ENCODE measurements around the gene ABCC4. TPM values are rescaled to one million over a fixed set of nuclear protein-coding genes. Genes with fewer than 3 reads are reported as not detected.

Gene ABCC4
- total RNA-seq, 1 donor from 2014 or later: 13.3 TPM

DNA sequence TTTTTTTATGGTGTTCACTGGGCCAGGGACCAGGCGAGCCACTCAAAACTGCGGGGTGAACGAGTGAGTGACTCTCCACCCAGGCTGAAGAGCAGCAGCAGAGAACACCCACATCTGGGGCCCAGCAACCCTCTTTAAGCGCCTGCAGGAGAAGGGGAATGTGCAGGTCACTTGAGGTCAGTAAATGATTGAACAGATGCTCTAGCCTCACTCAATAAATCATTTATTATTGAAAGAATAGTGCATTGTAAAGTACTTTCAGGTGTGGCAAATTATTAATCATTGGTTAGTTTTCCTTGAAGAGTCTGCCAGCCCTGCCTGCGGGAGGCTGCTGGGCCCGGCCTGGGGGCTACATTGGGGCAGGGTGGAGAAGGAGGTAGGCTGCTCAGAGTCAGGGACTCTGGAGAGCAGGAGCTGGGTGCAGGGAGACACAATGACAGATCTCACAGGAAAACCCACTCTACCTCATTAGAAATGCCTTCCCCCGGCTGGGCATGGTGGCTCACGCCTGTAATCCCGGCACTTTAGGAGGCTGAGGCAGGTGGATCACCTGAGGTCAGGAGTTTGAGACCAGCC, 42.5 kb downstream of the ABCC4 start:
- TF ChIP-seq POLR2AphosphoS5 (IDR thresholded peaks at IDR 0.05; ENCODE audit: insufficient read depth in 1 of 2, low read depth in 1 of 2) (no peak), POLR2A (IDR thresholded peaks at IDR 0.05) (no peak)
- TF ChIP-seq, protein P1, sequence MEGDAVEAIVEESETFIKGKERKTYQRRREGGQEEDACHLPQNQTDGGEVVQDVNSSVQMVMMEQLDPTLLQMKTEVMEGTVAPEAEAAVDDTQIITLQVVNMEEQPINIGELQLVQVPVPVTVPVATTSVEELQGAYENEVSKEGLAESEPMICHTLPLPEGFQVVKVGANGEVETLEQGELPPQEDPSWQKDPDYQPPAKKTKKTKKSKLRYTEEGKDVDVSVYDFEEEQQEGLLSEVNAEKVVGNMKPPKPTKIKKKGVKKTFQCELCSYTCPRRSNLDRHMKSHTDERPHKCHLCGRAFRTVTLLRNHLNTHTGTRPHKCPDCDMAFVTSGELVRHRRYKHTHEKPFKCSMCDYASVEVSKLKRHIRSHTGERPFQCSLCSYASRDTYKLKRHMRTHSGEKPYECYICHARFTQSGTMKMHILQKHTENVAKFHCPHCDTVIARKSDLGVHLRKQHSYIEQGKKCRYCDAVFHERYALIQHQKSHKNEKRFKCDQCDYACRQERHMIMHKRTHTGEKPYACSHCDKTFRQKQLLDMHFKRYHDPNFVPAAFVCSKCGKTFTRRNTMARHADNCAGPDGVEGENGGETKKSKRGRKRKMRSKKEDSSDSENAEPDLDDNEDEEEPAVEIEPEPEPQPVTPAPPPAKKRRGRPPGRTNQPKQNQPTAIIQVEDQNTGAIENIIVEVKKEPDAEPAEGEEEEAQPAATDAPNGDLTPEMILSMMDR (IDR thresholded peaks at IDR 0.05): no peak
- DNase-seq (ENCODE audit: extremely low spot score in 2 of 2): no peak
- no peaks in the 10 kb centered on the region for H3K4me1 ChIP-seq
- H3K36me3 ChIP-seq: no peaks in the 10 kb centered on the region
- H3K27ac ChIP-seq: no peak overlapping the region
- H3K4me3 ChIP-seq: no peak overlapping the region
- no peaks in the 10 kb centered on the region for H3K27me3 ChIP-seq
- intact Hi-C loops (cut with DNase I): no loop called here
- H3K9me3 ChIP-seq: no peaks in the 10 kb centered on the region

DNA sequence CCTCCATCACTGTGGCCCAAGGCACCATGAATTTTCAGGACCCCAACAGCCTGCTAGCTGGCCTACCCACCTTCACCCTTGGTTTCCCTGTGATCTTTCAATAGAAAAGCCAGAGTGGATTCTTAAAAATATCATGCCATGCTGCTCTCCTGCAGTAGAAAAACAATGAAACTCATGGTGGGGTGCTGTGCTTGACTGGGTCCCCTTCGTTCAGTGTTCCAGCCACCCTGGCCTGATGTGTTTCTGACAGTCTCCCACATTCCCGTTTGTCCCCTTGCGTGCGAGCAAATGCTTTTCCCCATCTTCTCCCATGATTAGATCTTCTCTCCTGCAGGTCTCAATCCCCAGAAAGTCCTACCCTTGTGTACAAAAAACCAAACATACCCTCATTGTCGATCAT, 43.2 kb downstream of the ABCC4 start:
- no peaks in the 10 kb centered on the region for H3K9me3 ChIP-seq
- no peaks in the 10 kb centered on the region for H3K4me1 ChIP-seq
- no peak for DNase-seq (ENCODE audit: extremely low spot score in 2 of 2)
- no peaks in the 10 kb centered on the region for H3K27me3 ChIP-seq
- TF ChIP-seq POLR2AphosphoS5 (IDR thresholded peaks at IDR 0.05; ENCODE audit: insufficient read depth in 1 of 2, low read depth in 1 of 2) (no peak), POLR2A (IDR thresholded peaks at IDR 0.05) (no peak)
- TF ChIP-seq, protein P1 (IDR thresholded peaks at IDR 0.05): no peak
- no peaks in the 10 kb centered on the region for H3K36me3 ChIP-seq
- H3K27ac ChIP-seq: no peak overlapping the region
- intact Hi-C loops (cut with DNase I): no loop called here
- H3K4me3 ChIP-seq: no peak overlapping the region

DNA sequence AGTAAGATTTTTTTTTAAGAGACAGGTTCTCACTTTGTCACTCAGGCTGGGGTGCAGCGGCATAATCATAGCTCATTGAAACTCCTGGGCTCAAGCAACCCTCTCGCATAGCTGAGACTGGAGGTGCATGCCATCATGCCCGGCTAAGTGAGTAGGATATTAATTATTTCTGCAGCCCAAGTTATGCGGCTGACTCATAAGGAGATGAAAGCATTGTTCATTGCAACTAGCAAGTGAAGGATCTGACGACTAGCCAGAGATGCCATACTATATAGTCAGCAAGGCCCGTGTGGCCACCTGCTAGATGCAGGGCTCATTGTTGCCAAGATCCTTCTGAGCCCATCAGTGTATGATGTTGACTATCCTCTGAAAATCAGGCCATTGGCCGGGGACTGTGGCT, 45.2 kb downstream of the ABCC4 start:
- H3K36me3 ChIP-seq: no peaks in the 10 kb centered on the region
- no peak overlapping the region for H3K27ac ChIP-seq
- no peaks in the 10 kb centered on the region for H3K27me3 ChIP-seq
- TF ChIP-seq POLR2AphosphoS5 (IDR thresholded peaks at IDR 0.05; ENCODE audit: insufficient read depth in 1 of 2, low read depth in 1 of 2) (no peak), POLR2A (IDR thresholded peaks at IDR 0.05) (no peak)
- TF ChIP-seq, protein P1 (IDR thresholded peaks at IDR 0.05): no peak
- H3K9me3 ChIP-seq: no peaks in the 10 kb centered on the region
- DNase-seq (ENCODE audit: extremely low spot score in 2 of 2): no peak
- intact Hi-C loops (cut with DNase I): no loop called here
- no peak overlapping the region for H3K4me3 ChIP-seq
- H3K4me1 ChIP-seq: no peaks in the 10 kb centered on the region

DNA sequence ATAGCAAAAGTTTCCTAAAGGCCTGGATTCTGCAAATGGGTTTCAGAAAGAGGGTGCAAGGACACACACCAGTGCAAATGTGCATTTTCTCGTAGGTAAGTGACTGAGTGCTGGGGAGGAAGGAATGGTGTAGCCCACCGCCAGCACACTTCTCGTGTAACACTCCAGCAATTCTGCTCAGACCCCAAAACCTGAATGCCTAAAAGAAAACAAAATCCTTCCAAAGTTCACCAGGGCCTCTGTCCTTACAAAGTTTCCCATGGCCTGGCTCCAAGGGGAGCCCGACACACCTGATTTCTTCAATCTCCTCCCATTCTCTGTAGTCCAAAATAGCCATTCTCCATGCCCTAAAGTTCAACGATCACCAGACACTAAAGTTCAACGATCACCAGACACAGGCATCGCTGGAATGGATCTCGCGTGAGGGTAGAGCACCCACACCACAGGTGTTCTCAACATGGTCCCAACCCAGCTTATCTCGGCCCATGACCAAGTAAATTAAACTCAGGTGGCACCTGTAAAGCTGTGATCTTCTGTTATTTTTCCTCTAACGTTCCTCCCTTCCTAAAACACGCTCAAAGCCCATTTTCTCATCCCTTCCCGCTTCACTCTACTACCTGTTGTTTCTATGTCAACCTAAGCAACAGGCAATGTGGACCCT, 46.0 kb downstream of the ABCC4 start:
- H3K27ac ChIP-seq: no peak overlapping the region

More for the DNA sequence above, 46.0 kb downstream of the ABCC4 start:
- DNase-seq (ENCODE audit: extremely low spot score in 2 of 2): no peak
- Histone ChIP-seq H3K9me3 (no peaks in the 10 kb centered on the region), H3K36me3 (no peaks in the 10 kb centered on the region), H3K4me3 (no peak overlapping the region), H3K4me1 (no peaks in the 10 kb centered on the region), H3K27me3 (no peaks in the 10 kb centered on the region)
- intact Hi-C loops (cut with DNase I): no loop called here
- TF ChIP-seq POLR2AphosphoS5 (IDR thresholded peaks at IDR 0.05; ENCODE audit: insufficient read depth in 1 of 2, low read depth in 1 of 2) (no peak), POLR2A (IDR thresholded peaks at IDR 0.05) (no peak)
- TF ChIP-seq, protein P1 (IDR thresholded peaks at IDR 0.05): no peak

Data from vagina (tissue), 2 donors.